IMR-90 (cell line): ENCODE measurements around the gene SDC3.

ENCODE experiments used
- BHLHE40 ChIP-seq: fragments of 150-350 bp; IDR thresholded peaks from 2 replicates; pipeline ENCODE4 v1.6.1; 2016; ENCODE audit warnings: mild to moderate bottlenecking, low read depth, low read length
- CEBPB ChIP-seq: IDR thresholded peaks from 2 replicates; pipeline ENCODE4 v1.6.1; 2012; ENCODE audit warnings: low read depth, low read length, improper control_type of control experiment
- CTCF ChIP-seq: conservative IDR thresholded peaks from 2 replicates; pipeline ENCODE4 v1.5.1; 2012; ENCODE audit warnings: mild to moderate bottlenecking, low read depth, low read length, improper control_type of control experiment
- MAFK ChIP-seq: IDR thresholded peaks from 2 replicates; pipeline ENCODE4 v1.6.1; 2012; ENCODE audit warnings: low read depth, low read length, improper control_type of control experiment
- POLR2A ChIP-seq: IDR thresholded peaks from 2 replicates; pipeline ENCODE4 v1.6.1; 2012; ENCODE audit warnings: mild to moderate bottlenecking, low read depth, low read length
- RAD21 ChIP-seq: IDR thresholded peaks from 2 replicates; pipeline ENCODE4 v1.6.1; 2012; ENCODE audit warnings: low read length, improper control_type of control experiment
- RFX5 ChIP-seq: IDR thresholded peaks from 2 replicates; pipeline ENCODE4 v1.8.0; 2012; ENCODE audit warnings: low read depth, mild to moderate bottlenecking, low read length, moderate library complexity

DNA sequence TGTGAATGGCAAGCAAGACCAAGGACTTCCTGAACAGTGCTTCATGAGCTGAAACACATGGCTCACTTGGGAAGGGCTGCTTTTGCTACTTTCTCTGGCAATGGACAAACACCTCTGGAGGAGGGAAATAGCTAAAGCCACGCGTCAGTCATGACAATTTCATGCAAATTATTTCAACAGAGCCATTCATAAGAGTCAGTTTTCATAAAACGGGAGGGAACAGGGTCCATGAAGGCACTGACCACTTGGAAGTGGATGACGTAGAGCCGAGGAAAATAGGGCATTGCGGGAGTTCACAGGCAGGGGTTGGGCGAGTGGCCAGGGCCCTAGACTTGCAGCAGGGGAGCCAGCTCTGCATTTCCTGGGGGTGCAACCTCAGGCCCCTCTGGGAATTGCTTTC is 43.9 kb downstream of the SDC3 start:
- no peak for TF ChIP-seq MAFK
- no peak for TF ChIP-seq CTCF
- TF ChIP-seq RAD21: no peak
- TF ChIP-seq CEBPB: no peak
- no peak for TF ChIP-seq BHLHE40
- TF ChIP-seq POLR2A: no peak
- no peak for TF ChIP-seq RFX5
